Stimulated activated CD8-positive, alpha-beta memory T cell treated with anti-CD3 and anti-CD28 coated beads, Interleukin-15, amount 100 ng/mL, for 1 hour (primary cell): Measurements from ENCODE around the gene TPPP3.
A peak's percentile ranks its signal among the peaks of the same experiment; 100 is the strongest.

Experiments used
- DNase-seq: peaks from one replicate; pipeline ENCODE4 v3.0.0-alpha.2; 2020; ENCODE audit warnings: low read depth

TPPP3 gene

GRCh38 chr16:67393111-67393787 lies at the start of gene TPPP3:
Gene TPPP3 (minus strand): TSS chr16:67393498. CDS start chr16:67391111, 2,387 bp downstream.
- no peak for DNase-seq

GRCh38 chr16:67442581-67443255 lies 49.4 kb upstream of the TPPP3 start:
- DNase-seq, result no peak

- no peak for DNase-seq
These were observed 48.6 kb upstream of the TPPP3 start for GRCh38 chr16:67441907-67442306.

- no peak for DNase-seq
These were observed 48.0 kb upstream of the TPPP3 start for GRCh38 chr16:67441271-67441753.

- no peak for DNase-seq
These were observed 45.6 kb upstream of the TPPP3 start for GRCh38 chr16:67438824-67439393.

GRCh38 chr16:67438098-67438791 lies 44.9 kb upstream of the TPPP3 start:
- no peak for DNase-seq

- no peak for DNase-seq
These were observed 44.2 kb upstream of the TPPP3 start for GRCh38 chr16:67437513-67437912.

GRCh38 chr16:67436640-67437193 lies 43.4 kb upstream of the TPPP3 start:
- DNase-seq, result no peak

GRCh38 chr16:67435758-67436164 lies 42.5 kb upstream of the TPPP3 start:
- DNase-seq, result no peak

GRCh38 chr16:67433131-67433719 lies 39.9 kb upstream of the TPPP3 start:
- DNase-seq, result no peak

GRCh38 chr16:67432506-67432890 lies 39.2 kb upstream of the TPPP3 start:
- no peak for DNase-seq

GRCh38 chr16:67431775-67432505 lies 38.6 kb upstream of the TPPP3 start:
- DNase-seq, result no peak

- DNase-seq, result no peak
These were observed 37.9 kb upstream of the TPPP3 start, which contains the start of gene HSD11B2 for GRCh38 chr16:67430977-67431774. Gene HSD11B2 (plus strand): TSS chr16:67431121. CDS start chr16:67431249, 128 bp downstream.

GRCh38 chr16:67430504-67430976 lies 37.2 kb upstream of the TPPP3 start:
- DNase-seq, result no peak

- no peak for DNase-seq
These were observed 36.7 kb upstream of the TPPP3 start for GRCh38 chr16:67429799-67430503.

GRCh38 chr16:67429053-67429798 lies 35.9 kb upstream of the TPPP3 start:
- DNase-seq, result no peak

GRCh38 chr16:67428146-67428731 lies 34.9 kb upstream of the TPPP3 start:
- peak; percentile 13 for DNase-seq

- no peak for DNase-seq
These were observed 33.7 kb upstream of the TPPP3 start for GRCh38 chr16:67426950-67427349.
